Measurements from ENCODE around the gene LDB2.

The LDB2 gene

GRCh38 chr4:16597845-16598596, 300.4 kb downstream of the LDB2 start:
- H2AFZ ChIP-seq (ENCODE audit: low read depth, low read length), result no peak overlapping the region
- no peaks in the 10 kb centered on the region for H3K9me3 ChIP-seq (ENCODE audit: low read length)
- peaks cover 31% of the 10 kb centered on the region for H3K4me1 ChIP-seq (ENCODE audit: insufficient read depth, low read length)
- no peaks in the 10 kb centered on the region for H3K27me3 ChIP-seq (ENCODE audit: insufficient read depth, low read length)
- H3K36me3 ChIP-seq (ENCODE audit: insufficient read depth, low read length), result no peaks in the 10 kb centered on the region
- no peak overlapping the region for H3K4me3 ChIP-seq (ENCODE audit: low read length)

GRCh38 chr4:16597443-16597842, 301.0 kb downstream of the LDB2 start:
- Histone ChIP-seq H3K4me3 (ENCODE audit: low read length) (no peak overlapping the region), H3K36me3 (ENCODE audit: insufficient read depth, low read length) (no peaks in the 10 kb centered on the region), H3K9me3 (ENCODE audit: low read length) (no peaks in the 10 kb centered on the region), H2AFZ (ENCODE audit: low read depth, low read length) (no peak overlapping the region), H3K4me1 (ENCODE audit: insufficient read depth, low read length) (peaks cover 37% of the 10 kb centered on the region), H3K27me3 (ENCODE audit: insufficient read depth, low read length) (no peaks in the 10 kb centered on the region)

GRCh38 chr4:16596267-16596666, 302.2 kb downstream of the LDB2 start:
- peaks cover 48% of the 10 kb centered on the region for H3K4me1 ChIP-seq (ENCODE audit: insufficient read depth, low read length)
- H3K9me3 ChIP-seq (ENCODE audit: low read length), result no peaks in the 10 kb centered on the region
- no peaks in the 10 kb centered on the region for H3K27me3 ChIP-seq (ENCODE audit: insufficient read depth, low read length)
- H3K4me3 ChIP-seq (ENCODE audit: low read length), result no peak overlapping the region
- no peaks in the 10 kb centered on the region for H3K36me3 ChIP-seq (ENCODE audit: insufficient read depth, low read length)
- no peak overlapping the region for H2AFZ ChIP-seq (ENCODE audit: low read depth, low read length)

- H3K9me3 ChIP-seq (ENCODE audit: low read length), result no peaks in the 10 kb centered on the region
- no peak overlapping the region for H2AFZ ChIP-seq (ENCODE audit: low read depth, low read length)
- no peaks in the 10 kb centered on the region for H3K36me3 ChIP-seq (ENCODE audit: insufficient read depth, low read length)
- no peaks in the 10 kb centered on the region for H3K27me3 ChIP-seq (ENCODE audit: insufficient read depth, low read length)
- peaks cover 57% of the 10 kb centered on the region for H3K4me1 ChIP-seq (ENCODE audit: insufficient read depth, low read length)
- no peak overlapping the region for H3K4me3 ChIP-seq (ENCODE audit: low read length)
Observed at GRCh38 chr4:16594128-16594527, 304.3 kb downstream of the LDB2 start.

- H3K9me3 ChIP-seq (ENCODE audit: low read length), result no peaks in the 10 kb centered on the region
- peaks cover 50% of the 10 kb centered on the region for H3K4me1 ChIP-seq (ENCODE audit: insufficient read depth, low read length)
- no peak overlapping the region for H2AFZ ChIP-seq (ENCODE audit: low read depth, low read length)
- H3K27me3 ChIP-seq (ENCODE audit: insufficient read depth, low read length), result no peaks in the 10 kb centered on the region
- no peak overlapping the region for H3K4me3 ChIP-seq (ENCODE audit: low read length)
- H3K36me3 ChIP-seq (ENCODE audit: insufficient read depth, low read length), result no peaks in the 10 kb centered on the region
Observed at GRCh38 chr4:16593386-16593785, 305.1 kb downstream of the LDB2 start.

- H3K4me3 ChIP-seq (ENCODE audit: low read length), result no peak overlapping the region
Observed at GRCh38 chr4:16591272-16591826, 307.1 kb downstream of the LDB2 start.

GRCh38 chr4:16590797-16591196, 307.6 kb downstream of the LDB2 start:
- no peaks in the 10 kb centered on the region for H3K36me3 ChIP-seq (ENCODE audit: insufficient read depth, low read length)
- peaks cover 40% of the 10 kb centered on the region for H3K4me1 ChIP-seq (ENCODE audit: insufficient read depth, low read length)
- H3K9me3 ChIP-seq (ENCODE audit: low read length), result no peaks in the 10 kb centered on the region
- H3K27me3 ChIP-seq (ENCODE audit: insufficient read depth, low read length), result no peaks in the 10 kb centered on the region
- no peak overlapping the region for H3K4me3 ChIP-seq (ENCODE audit: low read length)
- H2AFZ ChIP-seq (ENCODE audit: low read depth, low read length), result no peak overlapping the region

More at GRCh38 chr4:16591272-16591826, 307.1 kb downstream of the LDB2 start:
- Histone ChIP-seq H3K27me3 (ENCODE audit: insufficient read depth, low read length) (no peaks in the 10 kb centered on the region), H3K9me3 (ENCODE audit: low read length) (no peaks in the 10 kb centered on the region), H3K36me3 (ENCODE audit: insufficient read depth, low read length) (no peaks in the 10 kb centered on the region), H3K4me1 (ENCODE audit: insufficient read depth, low read length) (peaks cover 40% of the 10 kb centered on the region), H2AFZ (ENCODE audit: low read depth, low read length) (peak overlapping the region; percentile 37)

- no peaks in the 10 kb centered on the region for H3K9me3 ChIP-seq (ENCODE audit: low read length)
- no peak overlapping the region for H2AFZ ChIP-seq (ENCODE audit: low read depth, low read length)
- H3K4me1 ChIP-seq (ENCODE audit: insufficient read depth, low read length), result peaks cover 30% of the 10 kb centered on the region
- no peaks in the 10 kb centered on the region for H3K36me3 ChIP-seq (ENCODE audit: insufficient read depth, low read length)
- H3K27me3 ChIP-seq (ENCODE audit: insufficient read depth, low read length), result no peaks in the 10 kb centered on the region
- H3K4me3 ChIP-seq (ENCODE audit: low read length), result no peak overlapping the region
Observed at GRCh38 chr4:16588651-16589050, 309.8 kb downstream of the LDB2 start.

- Histone ChIP-seq H3K4me3 (ENCODE audit: low read length) (no peak overlapping the region), H3K36me3 (ENCODE audit: insufficient read depth, low read length) (no peaks in the 10 kb centered on the region), H3K27me3 (ENCODE audit: insufficient read depth, low read length) (no peaks in the 10 kb centered on the region), H3K4me1 (ENCODE audit: insufficient read depth, low read length) (peaks cover 27% of the 10 kb centered on the region), H3K9me3 (ENCODE audit: low read length) (no peaks in the 10 kb centered on the region), H2AFZ (ENCODE audit: low read depth, low read length) (no peak overlapping the region)
Observed at GRCh38 chr4:16588149-16588548, 310.3 kb downstream of the LDB2 start.

- Histone ChIP-seq H3K36me3 (ENCODE audit: insufficient read depth, low read length) (no peaks in the 10 kb centered on the region), H3K4me3 (ENCODE audit: low read length) (no peak overlapping the region), H3K4me1 (ENCODE audit: insufficient read depth, low read length) (peaks cover 3% of the 10 kb centered on the region), H3K27me3 (ENCODE audit: insufficient read depth, low read length) (no peaks in the 10 kb centered on the region), H2AFZ (ENCODE audit: low read depth, low read length) (no peak overlapping the region), H3K9me3 (ENCODE audit: low read length) (no peaks in the 10 kb centered on the region)
Observed at GRCh38 chr4:16585053-16585452, 313.4 kb downstream of the LDB2 start.

GRCh38 chr4:16583764-16584163, 314.7 kb downstream of the LDB2 start:
- Histone ChIP-seq H3K27me3 (ENCODE audit: insufficient read depth, low read length) (no peaks in the 10 kb centered on the region), H3K9me3 (ENCODE audit: low read length) (no peaks in the 10 kb centered on the region), H3K4me3 (ENCODE audit: low read length) (no peak overlapping the region), H3K4me1 (ENCODE audit: insufficient read depth, low read length) (peaks cover 7% of the 10 kb centered on the region), H2AFZ (ENCODE audit: low read depth, low read length) (no peak overlapping the region), H3K36me3 (ENCODE audit: insufficient read depth, low read length) (no peaks in the 10 kb centered on the region)

- peaks cover 7% of the 10 kb centered on the region for H3K4me1 ChIP-seq (ENCODE audit: insufficient read depth, low read length)
- H3K4me3 ChIP-seq (ENCODE audit: low read length), result no peak overlapping the region
- no peaks in the 10 kb centered on the region for H3K36me3 ChIP-seq (ENCODE audit: insufficient read depth, low read length)
- H3K27me3 ChIP-seq (ENCODE audit: insufficient read depth, low read length), result no peaks in the 10 kb centered on the region
- no peak overlapping the region for H2AFZ ChIP-seq (ENCODE audit: low read depth, low read length)
- no peaks in the 10 kb centered on the region for H3K9me3 ChIP-seq (ENCODE audit: low read length)
Observed at GRCh38 chr4:16582526-16582925, 315.9 kb downstream of the LDB2 start.

- Histone ChIP-seq H3K4me1 (ENCODE audit: insufficient read depth, low read length) (peaks cover 7% of the 10 kb centered on the region), H3K27me3 (ENCODE audit: insufficient read depth, low read length) (no peaks in the 10 kb centered on the region), H2AFZ (ENCODE audit: low read depth, low read length) (no peak overlapping the region), H3K4me3 (ENCODE audit: low read length) (no peak overlapping the region), H3K9me3 (ENCODE audit: low read length) (no peaks in the 10 kb centered on the region), H3K36me3 (ENCODE audit: insufficient read depth, low read length) (no peaks in the 10 kb centered on the region)
Observed at GRCh38 chr4:16582036-16582435, 316.4 kb downstream of the LDB2 start.

- Histone ChIP-seq H3K27me3 (ENCODE audit: insufficient read depth, low read length) (no peaks in the 10 kb centered on the region), H3K4me3 (ENCODE audit: low read length) (no peak overlapping the region), H3K36me3 (ENCODE audit: insufficient read depth, low read length) (no peaks in the 10 kb centered on the region)
Observed at GRCh38 chr4:16581117-16581516, 317.3 kb downstream of the LDB2 start.

More at GRCh38 chr4:16581117-16581516, 317.3 kb downstream of the LDB2 start:
- no peak overlapping the region for H2AFZ ChIP-seq (ENCODE audit: low read depth, low read length)
- no peaks in the 10 kb centered on the region for H3K9me3 ChIP-seq (ENCODE audit: low read length)
- peaks cover 7% of the 10 kb centered on the region for H3K4me1 ChIP-seq (ENCODE audit: insufficient read depth, low read length)

Data from neuron (in vitro differentiated cells).